Left lobe of liver (tissue), 2 donors: ENCODE results near the gene XCR1. TPM values are rescaled to one million over a fixed set of nuclear protein-coding genes. Genes with fewer than 3 reads are reported as not detected.

ENCODE experiments used
- ATAC-seq: fragments of 200-7000 bp; cut with Tn5 transposase; one replicate; pipeline ENCODE4 v1.9.1; 2020; ENCODE audit warnings: mild to moderate bottlenecking, moderate library complexity
- DNase-seq: peaks from one replicate; pipeline ENCODE4 v3.0.0-alpha.2; 2020; ENCODE audit warnings: low spot score
- total RNA-seq: library from RNA; stranded (reverse); gene quantifications from one replicate; pipeline ENCODE4 v1.2.1, GENCODE V29; 2021
- donor health status: DM: no; HTN: no; CAD: no; lungs with moderate emphysema.
- donor health status: DM: no; HTN: yes; CAD: no.

XCR1 gene
- total RNA-seq, 1 donor from 2014 or later: not detected

GRCh38 chr3:45985532-45986302 lies 41.6 kb downstream of the XCR1 start:
- DNase-seq (no peak), ATAC-seq (peak; percentile 27)

- ATAC-seq: peak; percentile 3
- no peak for DNase-seq
Measured at GRCh38 chr3:45984331-45985312, 42.7 kb downstream of the XCR1 start.

GRCh38 chr3:45983770-45984169 lies 43.5 kb downstream of the XCR1 start:
- no peak for DNase-seq
- no peak for ATAC-seq

- DNase-seq: no peak
Measured at GRCh38 chr3:45981346-45982074, 45.8 kb downstream of the XCR1 start.

GRCh38 chr3:45980819-45981218 lies 46.5 kb downstream of the XCR1 start:
- DNase-seq (no peak), ATAC-seq (no peak)

More at GRCh38 chr3:45981346-45982074, 45.8 kb downstream of the XCR1 start:
- ATAC-seq: no peak

GRCh38 chr3:45980229-45980813 lies 47.0 kb downstream of the XCR1 start:
- DNase-seq (no peak), ATAC-seq (no peak)

- DNase-seq (no peak), ATAC-seq (no peak)
Measured at GRCh38 chr3:45979378-45979777, 47.9 kb downstream of the XCR1 start.

GRCh38 chr3:45978006-45978761 lies 49.1 kb downstream of the XCR1 start:
- DNase-seq (no peak), ATAC-seq (no peak)

GRCh38 chr3:45976191-45977091 lies 50.8 kb downstream of the XCR1 start:
- no peak for ATAC-seq
- no peak for DNase-seq

- no peak for ATAC-seq
- no peak for DNase-seq
Measured at GRCh38 chr3:45975686-45976085, 51.6 kb downstream of the XCR1 start.

GRCh38 chr3:45974686-45975085 lies 52.6 kb downstream of the XCR1 start:
- DNase-seq (no peak), ATAC-seq (no peak)

- DNase-seq (no peak), ATAC-seq (peak; percentile 22)
Measured at GRCh38 chr3:45972534-45973402, 54.5 kb downstream of the XCR1 start.

- ATAC-seq: no peak
Measured at GRCh38 chr3:45969953-45970352, 57.3 kb downstream of the XCR1 start.

GRCh38 chr3:45969116-45969515 lies 58.2 kb downstream of the XCR1 start:
- ATAC-seq (no peak), DNase-seq (no peak)

More at GRCh38 chr3:45969953-45970352, 57.3 kb downstream of the XCR1 start:
- no peak for DNase-seq

GRCh38 chr3:45968706-45969105 lies 58.6 kb downstream of the XCR1 start:
- DNase-seq (no peak), ATAC-seq (no peak)

- ATAC-seq (no peak), DNase-seq (no peak)
Measured at GRCh38 chr3:45968149-45968548, 59.1 kb downstream of the XCR1 start.

GRCh38 chr3:45967724-45968123 lies 59.6 kb downstream of the XCR1 start:
- ATAC-seq (no peak), DNase-seq (no peak)
